Measurements from ENCODE around the gene LPA. TPM values are rescaled to one million over a fixed set of nuclear protein-coding genes. Genes with fewer than 3 reads are reported as not detected.
A peak's percentile ranks its signal among the peaks of the same experiment; 100 is the strongest.
"Not testable (repeated sequence)": the region's sequence is repeated elsewhere in the genome, so short reads cannot be mapped to it uniquely, and the experiment has no call there.

LPA gene
- total RNA-seq, 1 experiment from 2014 or later: not detected

DNA sequence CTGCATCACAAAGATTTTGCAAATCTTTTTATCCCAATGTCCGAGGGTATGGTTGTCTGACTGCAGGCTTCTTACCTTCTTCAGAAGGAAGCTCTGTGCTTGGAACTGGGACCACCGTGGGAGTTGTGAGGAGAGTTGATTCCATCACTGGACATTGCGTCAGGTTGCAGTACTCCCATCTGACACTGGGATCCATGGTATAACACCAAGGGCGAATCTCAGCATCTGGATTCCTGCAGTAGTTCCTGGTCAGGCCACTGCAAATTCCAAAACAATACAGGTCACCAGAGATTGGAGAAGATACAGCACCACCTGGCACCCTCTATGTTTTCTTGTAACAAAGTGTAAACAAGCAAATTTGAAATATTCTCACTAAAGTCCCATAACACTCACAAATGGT lies 77.7 kb downstream of the LPA start:
- no peak overlapping the region for H3K4me3 ChIP-seq
- 0 out of 2 replicates have a peak, but pooled peaks cover 4% of the 10 kb centered on the region for H3K9me3 ChIP-seq (replicated peaks)
- H3K36me3 ChIP-seq: no peaks in the 10 kb centered on the region
- DNase-seq (ENCODE audit: low read depth in 1 of 2, low spot score in 2 of 2): no peak
- no peaks in the 10 kb centered on the region for H3K4me1 ChIP-seq (replicated peaks)
- no peaks in the 10 kb centered on the region for H3K27me3 ChIP-seq (replicated peaks)
- no peak overlapping the region for H3K27ac ChIP-seq

DNA sequence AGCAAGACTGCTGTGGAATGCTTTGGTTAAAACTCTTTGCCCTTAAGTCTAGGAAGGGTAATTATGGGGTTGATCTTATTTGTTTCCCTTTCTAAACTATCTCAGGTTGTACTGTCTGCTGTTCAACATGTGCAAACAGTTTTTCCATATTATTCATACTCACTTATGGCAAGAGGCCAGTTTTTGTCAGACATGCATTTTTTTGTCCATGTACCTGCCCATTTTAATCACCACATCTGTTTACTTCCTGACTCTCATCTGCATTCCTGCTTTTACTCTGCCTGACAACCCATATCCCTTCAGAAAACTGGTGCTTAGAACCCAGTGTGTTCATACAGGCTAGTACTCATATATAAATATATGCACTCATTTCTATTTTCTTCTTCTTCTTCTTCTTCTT lies 80.3 kb downstream of the LPA start:
- Histone ChIP-seq H3K9me3 (replicated peaks) (0 out of 2 replicates have a peak, but pooled peaks cover 4% of the 10 kb centered on the region), H3K27me3 (replicated peaks) (no peaks in the 10 kb centered on the region), H3K27ac (no peak overlapping the region), H3K4me1 (replicated peaks) (no peaks in the 10 kb centered on the region), H3K4me3 (no peak overlapping the region), H3K36me3 (no peaks in the 10 kb centered on the region)
- no peak for DNase-seq (ENCODE audit: low read depth in 1 of 2, low spot score in 2 of 2)

DNA sequence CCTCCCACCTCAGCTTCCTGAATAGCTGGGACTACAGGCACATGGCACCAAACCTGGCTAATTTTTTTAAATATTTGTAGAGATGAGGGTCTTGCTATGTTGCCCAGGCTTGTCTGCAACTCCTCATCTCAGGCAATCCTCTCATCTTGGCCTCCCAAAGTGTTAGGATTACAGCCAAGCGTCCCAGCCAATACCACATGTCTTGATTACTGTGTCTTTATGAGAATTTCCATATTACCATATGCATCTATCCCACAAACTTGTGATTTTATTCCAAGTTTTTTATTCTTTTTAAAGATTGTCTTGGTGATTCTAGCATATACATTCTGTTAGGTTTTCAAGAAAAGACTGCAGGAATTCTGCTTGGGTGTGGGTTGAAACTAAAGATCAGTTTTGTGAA lies 82.7 kb downstream of the LPA start:
- no peaks in the 10 kb centered on the region for H3K36me3 ChIP-seq
- H3K27ac ChIP-seq: no peak overlapping the region
- no peaks in the 10 kb centered on the region for H3K4me1 ChIP-seq (replicated peaks)
- H3K9me3 ChIP-seq (replicated peaks): 0 out of 2 replicates have a peak, but pooled peaks cover 4% of the 10 kb centered on the region
- no peak overlapping the region for H3K4me3 ChIP-seq
- no peak for DNase-seq (ENCODE audit: low read depth in 1 of 2, low spot score in 2 of 2)
- no peaks in the 10 kb centered on the region for H3K27me3 ChIP-seq (replicated peaks)

DNA sequence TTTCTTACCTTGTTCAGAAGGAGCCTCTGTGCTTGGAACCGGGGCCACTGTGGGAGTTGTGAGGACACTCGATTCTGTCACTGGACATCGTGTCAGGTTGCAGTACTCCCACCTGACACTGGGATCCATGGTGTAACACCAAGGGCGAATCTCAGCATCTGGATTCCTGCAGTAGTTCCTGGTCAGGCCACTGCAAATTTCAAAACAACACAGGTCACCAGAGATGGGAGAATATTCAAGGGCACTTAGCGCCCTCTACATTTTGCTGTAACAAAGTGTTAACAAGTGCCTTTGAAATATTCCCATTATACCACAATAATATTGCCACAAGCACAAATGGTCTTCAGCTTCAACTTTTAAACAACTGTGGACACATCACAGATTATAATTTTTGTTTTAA lies 85.6 kb downstream of the LPA start:
- H3K4me1 ChIP-seq (replicated peaks); H3K27ac ChIP-seq; DNase-seq (ENCODE audit: low read depth in 1 of 2, low spot score in 2 of 2); H3K36me3 ChIP-seq; H3K27me3 ChIP-seq (replicated peaks); H3K4me3 ChIP-seq; H3K9me3 ChIP-seq (replicated peaks): not testable (repeated sequence)

DNA sequence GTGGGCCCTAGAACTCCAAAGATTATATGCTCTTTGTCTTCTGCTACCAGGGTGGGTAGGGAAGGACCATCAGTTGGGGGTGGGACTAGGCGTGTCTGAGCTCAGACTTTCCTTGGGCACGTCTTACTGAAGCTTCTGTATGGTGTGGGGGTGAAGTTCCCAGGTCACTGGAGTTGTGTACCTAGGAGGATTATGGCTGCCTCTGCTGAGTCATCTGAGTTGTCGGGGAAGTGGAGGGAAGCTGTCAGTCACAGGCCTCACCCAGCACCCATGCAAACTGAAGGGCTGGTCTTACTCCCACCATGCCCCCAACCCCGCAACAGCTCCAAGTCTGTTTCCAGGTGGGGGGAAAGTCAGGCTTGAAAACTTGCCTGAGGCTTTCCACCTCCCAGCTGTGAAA lies 90.1 kb downstream of the LPA start:
- H3K4me1 ChIP-seq (replicated peaks): no peaks in the 10 kb centered on the region
- no peaks in the 10 kb centered on the region for H3K9me3 ChIP-seq (replicated peaks)
- H3K4me3 ChIP-seq: no peak overlapping the region
- no peaks in the 10 kb centered on the region for H3K27me3 ChIP-seq (replicated peaks)
- H3K27ac ChIP-seq: no peak overlapping the region
- DNase-seq (ENCODE audit: low read depth in 1 of 2, low spot score in 2 of 2): no peak
- no peaks in the 10 kb centered on the region for H3K36me3 ChIP-seq

DNA sequence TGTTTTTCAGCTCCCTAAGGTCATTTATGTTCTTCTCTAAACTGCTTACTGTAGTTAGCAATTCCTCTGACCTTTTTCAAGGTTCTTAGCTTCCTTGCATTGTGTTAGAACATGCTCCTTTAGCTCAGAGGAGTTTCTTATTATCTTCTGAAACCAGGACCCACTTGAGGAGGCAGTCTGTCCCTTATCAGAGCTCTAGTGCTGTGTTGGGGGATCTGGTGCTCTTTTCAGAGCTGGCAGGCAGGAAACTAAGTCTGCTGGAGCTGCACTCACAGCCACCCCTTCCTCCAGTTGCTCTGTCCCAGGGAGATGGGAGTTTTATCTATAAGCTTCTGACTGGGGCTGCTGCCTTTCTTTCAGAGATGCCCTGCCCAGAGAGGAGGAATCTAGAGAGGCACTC lies 92.9 kb downstream of the LPA start:
- not testable (repeated sequence) for H3K4me1 ChIP-seq (replicated peaks); H3K9me3 ChIP-seq (replicated peaks); H3K4me3 ChIP-seq; H3K27me3 ChIP-seq (replicated peaks); DNase-seq (ENCODE audit: low read depth in 1 of 2, low spot score in 2 of 2); H3K27ac ChIP-seq; H3K36me3 ChIP-seq

DNA sequence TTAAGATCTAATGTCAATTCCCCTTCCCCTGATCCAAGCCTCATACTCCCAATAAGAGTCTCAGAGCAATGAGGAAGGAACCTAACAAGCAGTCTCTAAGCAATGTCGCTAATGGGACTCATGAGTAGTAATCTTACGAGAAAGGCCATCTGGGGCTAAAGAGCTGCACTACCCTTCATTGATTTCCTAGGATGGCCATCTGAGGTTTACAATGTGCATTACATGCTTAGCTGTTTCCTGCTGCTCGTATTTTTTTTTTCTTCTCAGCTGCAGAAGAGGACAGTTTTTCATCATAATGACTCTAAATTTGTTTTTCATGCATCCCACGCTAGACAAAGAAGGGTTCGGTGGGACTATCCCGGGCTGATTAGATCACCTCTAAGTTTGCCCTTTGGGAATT lies 119.3 kb downstream of the LPA start:
- no peak overlapping the region for H3K4me3 ChIP-seq
- no peaks in the 10 kb centered on the region for H3K4me1 ChIP-seq (replicated peaks)
- no peaks in the 10 kb centered on the region for H3K27me3 ChIP-seq (replicated peaks)
- no peaks in the 10 kb centered on the region for H3K36me3 ChIP-seq
- no peak for DNase-seq (ENCODE audit: low read depth in 1 of 2, low spot score in 2 of 2)
- no peaks in the 10 kb centered on the region for H3K9me3 ChIP-seq (replicated peaks)
- no peak overlapping the region for H3K27ac ChIP-seq

DNA sequence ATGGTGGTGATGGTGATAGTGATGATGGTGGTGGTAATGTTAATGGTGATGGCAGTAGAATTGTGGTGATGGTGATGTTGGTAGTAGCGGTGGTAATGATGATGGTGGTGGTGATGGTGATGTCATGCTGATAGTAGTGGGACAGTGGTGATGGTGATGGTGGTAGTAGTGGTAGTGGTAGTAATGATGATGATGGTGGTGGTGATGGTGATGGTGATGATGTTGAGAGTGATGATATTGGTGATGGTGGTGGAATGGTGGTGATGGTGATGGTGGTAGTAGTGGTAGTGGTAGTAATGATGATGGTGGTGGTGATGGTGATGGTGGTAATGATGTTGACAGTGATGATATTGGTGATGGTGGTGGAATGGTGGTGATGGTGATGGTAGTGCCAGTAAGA lies 128.8 kb downstream of the LPA start:
- H3K27ac ChIP-seq: no peak overlapping the region
- H3K27me3 ChIP-seq (replicated peaks): no peaks in the 10 kb centered on the region
- no peaks in the 10 kb centered on the region for H3K9me3 ChIP-seq (replicated peaks)
- H3K4me1 ChIP-seq (replicated peaks): no peaks in the 10 kb centered on the region
- no peak overlapping the region for H3K4me3 ChIP-seq
- H3K36me3 ChIP-seq: no peaks in the 10 kb centered on the region
- DNase-seq (ENCODE audit: low read depth in 1 of 2, low spot score in 2 of 2): no peak

DNA sequence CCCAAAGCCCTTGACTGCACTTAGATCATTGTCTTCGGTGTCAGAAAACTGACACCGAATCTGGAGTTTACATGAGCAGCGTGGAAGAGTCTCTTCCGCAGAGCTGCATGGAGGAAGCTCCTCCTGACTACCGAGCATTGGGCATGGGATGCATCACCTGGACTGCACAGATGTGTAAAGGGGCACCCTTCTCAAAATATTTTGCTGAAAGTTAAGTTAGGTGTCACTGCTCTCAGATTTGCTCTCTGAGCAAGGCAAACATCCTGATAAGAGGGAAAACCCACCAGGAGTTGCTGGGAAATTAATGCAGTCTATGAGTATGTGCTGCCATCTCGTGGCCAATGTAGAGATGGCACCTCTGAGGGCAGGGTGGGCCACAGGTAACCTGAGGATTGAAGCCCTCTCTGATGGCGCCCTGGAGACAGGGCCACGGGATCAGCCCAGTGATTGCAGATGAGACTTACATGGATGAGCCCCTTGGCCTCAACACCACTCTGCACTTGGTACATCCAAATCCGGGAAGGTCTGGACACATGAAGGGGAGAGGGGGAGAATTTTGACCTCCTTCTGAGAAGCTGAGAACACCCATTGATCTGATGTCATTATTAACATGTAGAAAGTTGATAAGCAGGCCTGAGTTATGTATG lies 129.9 kb downstream of the LPA start:
- DNase-seq (ENCODE audit: low read depth in 1 of 2, low spot score in 2 of 2): peak; percentile 25 to 46
- H3K4me1 ChIP-seq (replicated peaks): no peaks in the 10 kb centered on the region
- no peaks in the 10 kb centered on the region for H3K9me3 ChIP-seq (replicated peaks)
- H3K36me3 ChIP-seq: no peaks in the 10 kb centered on the region
- H3K4me3 ChIP-seq: no peak overlapping the region
- H3K27ac ChIP-seq: no peak overlapping the region
- H3K27me3 ChIP-seq (replicated peaks): no peaks in the 10 kb centered on the region

DNA sequence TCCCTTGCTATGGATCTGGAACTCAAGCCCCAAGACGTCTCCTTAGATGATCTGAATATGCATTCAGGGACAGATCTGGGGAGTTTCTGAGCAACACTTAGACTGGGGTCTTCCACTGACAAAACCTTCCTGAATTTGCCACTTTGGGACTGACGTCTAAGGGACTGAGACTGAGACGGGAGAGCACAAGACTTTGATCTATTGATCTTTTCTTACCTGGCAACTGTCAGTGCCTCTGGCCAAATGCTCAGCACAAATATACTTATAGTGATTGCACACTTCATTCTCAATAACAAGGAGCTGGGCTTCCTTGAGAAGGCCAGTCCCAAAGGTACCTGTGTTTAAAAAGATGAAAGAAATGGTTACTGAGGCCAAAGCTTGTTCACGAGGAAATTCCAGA lies 131.8 kb downstream of the LPA start:
- no peak for DNase-seq (ENCODE audit: low read depth in 1 of 2, low spot score in 2 of 2)
- Histone ChIP-seq H3K4me3 (no peak overlapping the region), H3K4me1 (replicated peaks) (no peaks in the 10 kb centered on the region), H3K27ac (no peak overlapping the region), H3K27me3 (replicated peaks) (no peaks in the 10 kb centered on the region), H3K9me3 (replicated peaks) (no peaks in the 10 kb centered on the region), H3K36me3 (no peaks in the 10 kb centered on the region)

DNA sequence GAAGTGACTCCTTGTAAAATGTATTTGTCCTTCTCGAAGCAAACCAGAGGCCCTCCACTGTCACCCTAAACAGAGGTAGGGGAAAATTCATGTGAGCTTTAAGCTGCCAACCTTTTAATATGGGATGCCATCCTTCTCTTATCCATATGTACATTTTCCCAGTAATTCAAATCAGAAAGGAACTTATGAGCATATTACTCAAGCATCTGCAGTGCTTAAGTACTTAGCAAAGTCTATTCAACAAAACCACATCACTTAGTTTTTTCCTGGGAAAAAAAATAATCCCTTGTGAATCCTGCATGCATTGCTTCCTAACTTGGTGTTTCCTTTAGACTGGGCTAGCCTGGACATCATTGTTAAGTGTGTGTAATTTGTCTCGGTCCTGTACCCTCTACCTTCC lies 132.2 kb downstream of the LPA start:
- H3K36me3 ChIP-seq: no peaks in the 10 kb centered on the region
- H3K4me1 ChIP-seq (replicated peaks): no peaks in the 10 kb centered on the region
- no peaks in the 10 kb centered on the region for H3K27me3 ChIP-seq (replicated peaks)
- no peaks in the 10 kb centered on the region for H3K9me3 ChIP-seq (replicated peaks)
- no peak for DNase-seq (ENCODE audit: low read depth in 1 of 2, low spot score in 2 of 2)
- no peak overlapping the region for H3K4me3 ChIP-seq
- no peak overlapping the region for H3K27ac ChIP-seq

DNA sequence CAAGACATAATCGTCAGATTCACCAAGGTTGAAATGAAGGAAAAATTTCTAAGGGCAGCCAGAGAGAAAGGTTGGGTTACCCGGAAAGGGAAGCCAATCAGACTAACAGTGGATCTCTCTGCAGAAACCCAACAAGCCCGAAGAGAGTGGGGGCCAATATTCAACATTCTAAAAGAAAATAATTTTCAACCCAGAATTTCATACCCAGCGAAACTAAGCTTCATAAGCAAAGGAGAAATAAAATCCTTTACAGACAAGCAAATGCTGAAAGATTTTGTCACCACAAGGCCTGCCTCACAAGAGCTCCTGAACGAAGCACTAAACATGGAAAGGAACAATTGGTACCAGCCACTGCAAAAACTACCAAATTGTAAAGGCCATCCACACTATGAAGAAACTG lies 134.6 kb downstream of the LPA start:
- not testable (repeated sequence) for H3K9me3 ChIP-seq (replicated peaks); DNase-seq (ENCODE audit: low read depth in 1 of 2, low spot score in 2 of 2); H3K36me3 ChIP-seq; H3K27ac ChIP-seq; H3K4me3 ChIP-seq; H3K27me3 ChIP-seq (replicated peaks); H3K4me1 ChIP-seq (replicated peaks)

DNA sequence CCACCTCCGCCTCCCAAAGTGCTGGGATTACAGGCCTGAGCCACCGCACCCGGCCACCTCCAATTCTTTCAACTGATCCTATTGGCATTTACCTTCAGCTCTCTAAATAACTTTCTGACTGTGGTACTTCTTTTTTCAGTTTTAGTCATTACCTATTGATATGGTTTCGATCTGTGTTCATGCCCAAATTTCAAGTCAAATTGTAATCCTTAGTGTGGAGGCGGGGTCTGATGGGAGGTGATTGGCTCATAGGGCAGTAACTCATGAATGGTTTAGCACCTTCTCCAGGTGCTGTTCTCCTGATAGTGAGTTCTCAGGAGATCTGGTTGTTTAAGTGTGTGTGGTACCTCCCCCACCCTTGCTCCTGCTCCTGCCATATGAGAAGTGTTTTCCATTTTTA lies 140.9 kb downstream of the LPA start:
- Histone ChIP-seq H3K4me1 (replicated peaks) (peaks cover 10% of the 10 kb centered on the region), H3K9me3 (replicated peaks) (0 out of 2 replicates have a peak, but pooled peaks cover 4% of the 10 kb centered on the region), H3K4me3 (no peak overlapping the region), H3K36me3 (no peaks in the 10 kb centered on the region), H3K27me3 (replicated peaks) (peaks cover 6% of the 10 kb centered on the region; the same call in 1 of the 2 replicates), H3K27ac (no peak overlapping the region)
- no peak for DNase-seq (ENCODE audit: low read depth in 1 of 2, low spot score in 2 of 2)

DNA sequence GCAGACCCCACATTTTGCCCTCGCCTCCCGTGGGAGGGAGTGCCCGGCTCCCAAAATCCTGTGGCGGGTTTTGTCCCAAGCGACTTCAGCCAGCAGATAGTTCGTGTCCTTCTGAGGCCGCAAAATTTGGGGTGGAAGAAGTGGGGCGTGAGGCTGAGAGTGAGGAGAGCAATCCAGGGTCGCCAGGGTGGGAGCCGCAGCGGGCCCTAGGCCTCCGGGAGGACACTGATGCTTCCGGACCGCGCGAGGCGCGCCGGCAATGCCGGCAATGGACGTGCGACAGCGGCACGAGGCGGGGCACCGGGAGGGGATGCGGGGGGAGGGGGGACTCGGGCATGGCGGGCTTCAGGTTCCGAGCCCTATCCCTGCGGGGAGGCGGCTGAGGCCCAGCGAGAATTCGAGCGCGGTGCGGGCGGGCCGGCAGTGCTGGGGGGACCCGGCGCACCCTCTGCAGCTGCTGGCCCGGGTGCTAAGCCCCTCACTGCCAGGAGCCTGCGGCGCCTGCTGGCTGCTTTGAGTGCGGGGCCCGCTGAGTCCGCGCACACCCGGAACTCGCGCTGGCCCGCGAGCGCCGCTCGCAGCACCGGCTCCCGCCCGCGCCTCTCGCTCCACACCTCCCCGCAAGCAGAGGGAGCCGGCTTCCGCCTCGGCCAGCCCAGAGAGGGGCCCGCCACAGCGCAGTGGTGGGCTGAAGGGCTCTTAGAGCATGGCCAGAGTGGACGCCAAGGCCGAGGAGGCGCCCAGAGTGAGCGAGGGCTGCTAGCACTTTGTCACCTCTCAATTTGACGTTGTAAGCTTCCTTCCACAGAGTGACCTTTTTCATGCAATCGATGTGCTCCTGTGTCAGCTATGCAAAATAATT lies 143.8 kb downstream of the LPA start:
- peak; percentile 69 to 75 for DNase-seq (ENCODE audit: low read depth in 1 of 2, low spot score in 2 of 2)
- Histone ChIP-seq H3K27ac (no peak overlapping the region), H3K27me3 (replicated peaks) (peaks cover 6% of the 10 kb centered on the region; the same call in 1 of the 2 replicates), H3K4me1 (replicated peaks) (peaks cover 10% of the 10 kb centered on the region), H3K9me3 (replicated peaks) (0 out of 2 replicates have a peak, but pooled peaks cover 4% of the 10 kb centered on the region), H3K36me3 (no peaks in the 10 kb centered on the region), H3K4me3 (peak overlapping the region; percentile 42)
